Gastroesophageal sphincter (tissue), 3 donors: ENCODE results near the gene SRP9.
"Not testable (repeated sequence)": the region's sequence is repeated elsewhere in the genome, so short reads cannot be mapped to it uniquely, and the experiment has no call there.

Source experiments
- CTCF ChIP-seq, 4 experiments: fragments of 200-600 bp in 2 of 4; fragments of 450-650 bp in 2 of 4; sonication (generic) in 1 of 4; IDR thresholded peaks; one replicate each; pipeline ENCODE4 v1.5.1; 2017 to 2019; ENCODE audit warnings: antibody characterized with exemption in 4 of 4, mild to moderate bottlenecking in 2 of 4, moderate library complexity in 2 of 4
- EP300 ChIP-seq: sonication (generic); formaldehyde crosslinking; IDR thresholded peaks from one replicate; pipeline ENCODE4 v1.6.1; 2017; ENCODE audit warnings: antibody characterized with exemption, mild to moderate bottlenecking
- POLR2A ChIP-seq, 2 donors: fragments of 450-650 bp; IDR thresholded peaks; one replicate each; pipeline ENCODE4 v1.6.1; 2017; ENCODE audit warnings: antibody characterized with exemption in 2 of 2, mild to moderate bottlenecking in 2 of 2, moderate library complexity in 1 of 2

GRCh38 chr1:225789142-225789541, 11.5 kb downstream of the SRP9 start:
- not testable (repeated sequence) for TF ChIP-seq POLR2A (IDR thresholded peaks at IDR 0.05); EP300; CTCF (IDR thresholded peaks at IDR 0.05)
